Activated CD8-positive, alpha-beta memory T cell treated with anti-CD3 and anti-CD28 coated beads, Interleukin-2, amount 50 U/mL, for 1 hour (primary cell): ENCODE results near the gene PLCH2.

ENCODE experiments used
- DNase-seq: peaks from one replicate; pipeline ENCODE4 v3.0.0-alpha.2; 2020; ENCODE audit errors: extremely low read depth

Gene PLCH2

DNA sequence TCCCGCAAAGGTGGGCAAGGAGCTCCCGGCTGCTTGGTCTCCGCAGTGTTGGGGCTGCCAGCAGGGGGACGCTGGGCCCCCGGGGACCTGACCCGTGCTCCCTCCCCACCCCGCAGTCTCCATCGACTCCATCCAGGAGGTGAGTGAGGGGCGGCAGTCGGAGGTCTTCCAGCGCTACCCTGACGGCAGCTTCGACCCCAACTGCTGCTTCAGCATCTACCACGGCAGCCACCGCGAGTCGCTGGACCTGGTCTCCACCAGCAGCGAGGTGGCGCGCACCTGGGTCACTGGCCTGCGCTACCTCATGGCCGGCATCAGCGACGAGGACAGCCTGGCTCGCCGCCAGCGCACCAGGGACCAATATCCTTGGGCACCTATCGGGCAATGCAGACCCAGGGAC lies 3.5 kb downstream of the PLCH2 start:
- DNase-seq = no peak

GRCh38 chr1:2480236-2480985 lies 4.3 kb downstream of the PLCH2 start:
- DNase-seq = no peak

DNA sequence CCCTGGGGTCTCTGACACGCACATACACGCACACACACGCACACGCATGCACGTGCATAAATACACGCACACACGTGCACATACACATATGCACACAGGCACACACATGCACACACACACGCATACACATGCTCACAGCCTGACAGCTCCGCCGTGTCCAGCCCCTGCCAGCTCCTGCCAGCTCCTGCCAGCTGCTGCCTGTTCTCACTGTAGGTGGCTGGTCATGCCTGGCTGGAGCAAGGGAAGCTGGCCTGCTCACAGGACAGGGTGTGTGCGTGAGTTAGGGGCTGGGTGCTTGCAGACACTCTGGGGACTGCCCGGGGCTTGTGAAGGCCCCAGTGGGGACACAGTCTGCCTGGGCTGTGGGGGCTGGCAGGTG lies 4.9 kb downstream of the PLCH2 start:
- DNase-seq = no peak

DNA sequence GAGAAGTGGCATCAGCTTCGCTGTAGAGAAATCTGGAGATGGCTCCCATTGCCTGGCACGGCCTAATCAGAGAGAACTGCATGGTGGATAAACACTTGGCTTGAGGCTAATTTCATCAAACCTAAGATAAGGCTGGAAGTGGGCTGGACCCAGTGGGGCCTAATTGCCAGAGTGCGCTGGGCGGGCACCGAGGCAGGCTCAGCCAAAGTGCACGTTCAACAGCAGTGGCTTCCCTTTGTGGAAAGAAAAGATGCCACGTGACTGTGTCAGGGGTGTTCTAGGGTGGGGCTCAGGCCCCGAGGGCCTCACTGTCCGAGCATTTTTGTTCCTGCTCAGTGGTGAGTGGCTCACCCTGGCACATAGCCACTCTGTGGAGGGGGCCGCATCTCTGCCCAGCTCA lies 5.8 kb downstream of the PLCH2 start:
- DNase-seq = no peak

DNA sequence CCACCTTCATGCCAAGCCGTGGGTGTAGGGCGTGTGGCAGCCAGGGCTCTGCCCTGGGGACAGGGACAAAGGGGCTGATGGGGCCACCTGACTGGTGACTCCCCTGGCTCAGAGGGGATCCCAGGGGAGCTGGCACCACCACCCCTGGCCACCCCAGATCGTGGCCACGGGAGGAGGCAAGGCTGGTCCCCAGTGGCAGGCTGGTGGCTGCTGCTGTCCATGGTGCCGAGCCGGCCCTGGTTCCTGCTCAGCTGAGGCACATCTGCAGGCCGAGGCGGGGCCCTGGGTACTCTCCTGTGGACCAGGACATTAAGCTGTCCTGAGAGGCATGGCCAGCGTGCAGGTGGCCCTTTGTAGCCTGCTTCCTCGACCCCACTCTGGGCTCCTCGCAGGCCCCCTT lies 6.5 kb downstream of the PLCH2 start:
- DNase-seq = no peak

GRCh38 chr1:2483026-2483425 lies 6.9 kb downstream of the PLCH2 start:
- DNase-seq = no peak

- DNase-seq = no peak
These were observed 7.9 kb downstream of the PLCH2 start for GRCh38 chr1:2483970-2484369.

DNA sequence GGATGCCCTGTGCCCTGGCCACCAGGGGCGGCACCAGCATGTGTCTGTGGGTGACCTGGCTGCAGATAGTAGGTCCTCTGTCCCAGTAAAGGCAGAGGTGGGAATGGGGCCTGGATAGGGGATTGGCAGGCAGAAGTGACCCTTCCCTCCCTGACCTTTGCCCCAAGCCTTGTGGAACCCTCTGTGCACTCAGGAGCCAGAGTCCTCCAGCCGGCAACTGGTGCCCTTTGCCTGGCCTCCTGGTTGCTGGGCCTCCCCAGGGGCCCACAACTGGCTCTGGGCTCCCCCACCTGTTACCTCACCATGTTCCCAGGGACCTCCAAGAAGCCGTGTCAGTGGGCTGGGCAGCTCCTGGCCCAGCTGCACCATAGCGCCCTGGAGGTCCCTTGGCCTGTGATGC lies 10.0 kb downstream of the PLCH2 start:
- no peak for DNase-seq

GRCh38 chr1:2486558-2486957 lies 10.5 kb downstream of the PLCH2 start:
- DNase-seq = no peak

GRCh38 chr1:2488688-2489087 lies 12.6 kb downstream of the PLCH2 start:
- DNase-seq = no peak

- DNase-seq = no peak
These were observed 13.5 kb downstream of the PLCH2 start for GRCh38 chr1:2489615-2490014.

- no peak for DNase-seq
These were observed 16.0 kb downstream of the PLCH2 start for GRCh38 chr1:2492091-2492490.

- no peak for DNase-seq
These were observed 17.1 kb downstream of the PLCH2 start for GRCh38 chr1:2493218-2493617.

GRCh38 chr1:2493691-2494322 lies 17.7 kb downstream of the PLCH2 start:
- no peak for DNase-seq

DNA sequence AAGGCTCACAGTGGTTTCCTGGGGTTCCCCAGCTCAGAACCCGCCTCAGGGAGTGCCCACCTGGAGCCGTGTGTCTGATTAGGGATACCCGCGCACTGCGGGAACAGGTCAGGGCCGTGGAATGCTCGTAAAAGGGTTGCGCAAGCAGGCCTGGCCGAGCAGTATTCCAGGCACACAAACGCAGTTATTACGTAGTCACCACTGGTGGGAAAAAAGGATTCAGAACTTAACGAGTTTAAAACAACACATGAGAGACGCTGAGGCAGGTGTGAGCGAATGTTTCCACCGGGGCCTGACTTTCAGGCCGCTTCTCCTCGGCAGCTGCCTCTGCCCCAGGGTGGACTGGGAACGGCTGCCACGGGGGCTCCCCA lies 18.2 kb downstream of the PLCH2 start:
- DNase-seq = no peak

DNA sequence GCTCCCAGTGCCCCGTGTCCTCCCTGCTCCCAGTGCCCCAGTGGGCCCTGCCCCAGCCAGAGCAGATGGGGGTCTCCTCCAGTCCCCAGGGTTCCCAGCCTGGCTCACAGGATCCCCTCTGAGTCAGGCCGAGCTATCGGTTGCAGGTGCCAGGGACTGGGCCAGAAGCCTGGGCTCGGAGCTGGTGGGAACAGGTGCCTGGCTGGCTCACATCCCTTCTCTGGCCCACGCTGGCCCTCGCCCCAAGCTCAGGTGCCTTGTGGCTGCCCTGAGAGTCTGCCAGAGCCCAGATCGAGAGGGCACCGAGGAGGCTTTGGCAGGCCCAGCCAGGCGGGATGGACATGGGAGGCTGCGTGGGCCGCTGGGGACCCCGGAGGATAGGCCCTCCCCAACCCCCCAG lies 18.9 kb downstream of the PLCH2 start:
- no peak for DNase-seq

GRCh38 chr1:2495546-2495945 lies 19.5 kb downstream of the PLCH2 start:
- no peak for DNase-seq

- DNase-seq = no peak
These were observed 20.1 kb downstream of the PLCH2 start for GRCh38 chr1:2496087-2496622.

DNA sequence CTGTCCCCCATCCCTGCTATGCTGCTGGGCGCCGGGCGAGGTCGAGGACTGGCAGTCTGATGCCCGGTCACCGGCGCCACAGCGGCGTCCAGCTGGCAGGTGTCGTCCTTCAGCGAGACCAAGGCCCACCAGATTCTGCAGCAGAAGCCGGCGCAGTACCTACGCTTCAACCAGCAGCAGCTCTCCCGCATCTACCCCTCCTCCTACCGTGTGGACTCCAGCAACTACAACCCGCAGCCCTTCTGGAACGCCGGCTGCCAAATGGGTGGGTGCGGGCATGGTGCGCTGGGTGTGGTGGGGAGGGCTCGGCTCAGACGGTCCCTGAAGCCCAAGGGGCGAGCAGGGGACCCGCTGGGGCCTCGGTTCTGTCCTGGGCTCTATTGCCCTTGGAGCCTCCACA lies 20.7 kb downstream of the PLCH2 start:
- no peak for DNase-seq

DNA sequence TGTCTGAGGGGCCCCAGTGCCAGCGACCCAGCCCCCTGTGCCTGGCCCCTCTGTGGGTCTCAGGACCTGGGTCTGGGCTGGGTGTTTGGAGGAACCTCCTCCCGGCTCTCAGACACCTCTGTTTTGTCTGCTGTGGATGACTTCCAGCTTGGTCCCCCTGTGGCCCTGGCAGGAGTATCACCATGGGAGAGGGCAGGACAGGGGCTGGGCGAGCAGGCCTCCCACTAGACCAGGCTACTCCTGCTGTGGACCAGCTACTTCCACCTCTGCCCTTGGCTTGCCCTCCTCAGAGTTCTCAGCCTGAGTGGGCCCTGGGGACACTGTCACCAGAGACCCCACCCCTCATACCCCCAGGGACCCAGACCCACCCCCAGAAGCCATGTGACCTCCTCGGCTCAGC lies 21.8 kb downstream of the PLCH2 start:
- no peak for DNase-seq

- DNase-seq = no peak
These were observed 22.6 kb downstream of the PLCH2 start for GRCh38 chr1:2498648-2499047.

DNA sequence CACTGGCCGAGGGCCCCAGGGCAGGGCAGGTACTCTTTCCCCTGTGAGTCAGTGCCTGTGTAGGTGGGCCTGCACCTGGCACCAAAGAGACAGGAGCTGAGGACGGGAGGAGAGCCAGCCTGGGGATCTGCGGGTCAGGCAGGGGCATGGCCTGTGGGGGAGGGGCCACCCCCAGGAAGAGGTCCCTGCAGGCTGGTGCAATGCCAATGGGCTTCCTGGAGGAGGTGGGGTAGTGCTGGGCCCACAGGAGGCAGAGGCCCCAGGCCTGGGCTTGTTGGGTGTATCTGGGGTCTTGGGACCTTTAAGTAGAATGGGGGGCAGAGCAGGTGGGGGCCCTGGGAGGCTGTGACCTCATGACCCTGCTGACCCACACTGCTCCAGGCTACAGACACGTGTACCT lies 23.2 kb downstream of the PLCH2 start:
- DNase-seq = no peak

- no peak for DNase-seq
These were observed 24.0 kb downstream of the PLCH2 start for GRCh38 chr1:2499986-2500596.
